Measurements from ENCODE around the gene SBF2.
"Not testable (repeated sequence)": the region's sequence is repeated elsewhere in the genome, so short reads cannot be mapped to it uniquely, and the experiment has no call there.

Gene SBF2

GRCh38 chr11:9955391-9955790 lies 338.6 kb downstream of the SBF2 start:
- DNase-seq (ENCODE audit: low read depth): peak; percentile 15

- peak; percentile 26 for DNase-seq (ENCODE audit: low read depth)
Observed at GRCh38 chr11:9953994-9954626, 339.9 kb downstream of the SBF2 start.

- DNase-seq (ENCODE audit: low read depth): no peak
Observed at GRCh38 chr11:9952511-9953196, 341.4 kb downstream of the SBF2 start.

GRCh38 chr11:9951807-9952206 lies 342.2 kb downstream of the SBF2 start:
- peak; percentile 53 for DNase-seq (ENCODE audit: low read depth)

GRCh38 chr11:9950462-9950861 lies 343.6 kb downstream of the SBF2 start:
- DNase-seq (ENCODE audit: low read depth): no peak

- DNase-seq (ENCODE audit: low read depth): no peak
Observed at GRCh38 chr11:9947231-9947864, 346.7 kb downstream of the SBF2 start.

- peak; percentile 75 for DNase-seq (ENCODE audit: low read depth)
Observed at GRCh38 chr11:9945680-9946079, 348.3 kb downstream of the SBF2 start.

- DNase-seq (ENCODE audit: low read depth): peak; percentile 91
Observed at GRCh38 chr11:9943386-9944110, 350.5 kb downstream of the SBF2 start.

GRCh38 chr11:9941991-9942390 lies 352.0 kb downstream of the SBF2 start:
- no peak for DNase-seq (ENCODE audit: low read depth)

- DNase-seq (ENCODE audit: low read depth): not testable (repeated sequence)
Observed at GRCh38 chr11:9939150-9939549, 354.9 kb downstream of the SBF2 start.

- DNase-seq (ENCODE audit: low read depth): no peak
Observed at GRCh38 chr11:9936754-9937153, 357.3 kb downstream of the SBF2 start.

- not testable (repeated sequence) for DNase-seq (ENCODE audit: low read depth)
Observed at GRCh38 chr11:9932843-9933242, 361.2 kb downstream of the SBF2 start.

- DNase-seq (ENCODE audit: low read depth): not testable (repeated sequence)
Observed at GRCh38 chr11:9930562-9931331, 363.3 kb downstream of the SBF2 start.

- no peak for DNase-seq (ENCODE audit: low read depth)
Observed at GRCh38 chr11:9927670-9928069, 366.3 kb downstream of the SBF2 start.

- no peak for DNase-seq (ENCODE audit: low read depth)
Observed at GRCh38 chr11:9923280-9923679, 370.7 kb downstream of the SBF2 start.

- DNase-seq (ENCODE audit: low read depth): peak; percentile 60
Observed at GRCh38 chr11:9922806-9923205, 371.2 kb downstream of the SBF2 start.

- DNase-seq (ENCODE audit: low read depth): no peak
Observed at GRCh38 chr11:9916480-9916879, 377.5 kb downstream of the SBF2 start.

GRCh38 chr11:9914064-9914463 lies 380.0 kb downstream of the SBF2 start:
- DNase-seq (ENCODE audit: low read depth): peak; percentile 17

- peak; percentile 99 for DNase-seq (ENCODE audit: low read depth)
Observed at GRCh38 chr11:9905960-9906791, 387.8 kb downstream of the SBF2 start.

GRCh38 chr11:9905501-9905951 lies 388.5 kb downstream of the SBF2 start:
- DNase-seq (ENCODE audit: low read depth): peak; percentile 70

GRCh38 chr11:9903579-9903978 lies 390.4 kb downstream of the SBF2 start:
- no peak for DNase-seq (ENCODE audit: low read depth)
